ENCODE results near the gene ABCA7. TPM values are rescaled to one million over a fixed set of nuclear protein-coding genes. Genes with fewer than 3 reads are reported as not detected.

ABCA7 gene
- total and polyA plus RNA-seq, 2 of the 13 experiments (the other 11 are each of a cell fraction or from before 2014, with no cell fraction given): 4.4 to 32.4 TPM

DNA sequence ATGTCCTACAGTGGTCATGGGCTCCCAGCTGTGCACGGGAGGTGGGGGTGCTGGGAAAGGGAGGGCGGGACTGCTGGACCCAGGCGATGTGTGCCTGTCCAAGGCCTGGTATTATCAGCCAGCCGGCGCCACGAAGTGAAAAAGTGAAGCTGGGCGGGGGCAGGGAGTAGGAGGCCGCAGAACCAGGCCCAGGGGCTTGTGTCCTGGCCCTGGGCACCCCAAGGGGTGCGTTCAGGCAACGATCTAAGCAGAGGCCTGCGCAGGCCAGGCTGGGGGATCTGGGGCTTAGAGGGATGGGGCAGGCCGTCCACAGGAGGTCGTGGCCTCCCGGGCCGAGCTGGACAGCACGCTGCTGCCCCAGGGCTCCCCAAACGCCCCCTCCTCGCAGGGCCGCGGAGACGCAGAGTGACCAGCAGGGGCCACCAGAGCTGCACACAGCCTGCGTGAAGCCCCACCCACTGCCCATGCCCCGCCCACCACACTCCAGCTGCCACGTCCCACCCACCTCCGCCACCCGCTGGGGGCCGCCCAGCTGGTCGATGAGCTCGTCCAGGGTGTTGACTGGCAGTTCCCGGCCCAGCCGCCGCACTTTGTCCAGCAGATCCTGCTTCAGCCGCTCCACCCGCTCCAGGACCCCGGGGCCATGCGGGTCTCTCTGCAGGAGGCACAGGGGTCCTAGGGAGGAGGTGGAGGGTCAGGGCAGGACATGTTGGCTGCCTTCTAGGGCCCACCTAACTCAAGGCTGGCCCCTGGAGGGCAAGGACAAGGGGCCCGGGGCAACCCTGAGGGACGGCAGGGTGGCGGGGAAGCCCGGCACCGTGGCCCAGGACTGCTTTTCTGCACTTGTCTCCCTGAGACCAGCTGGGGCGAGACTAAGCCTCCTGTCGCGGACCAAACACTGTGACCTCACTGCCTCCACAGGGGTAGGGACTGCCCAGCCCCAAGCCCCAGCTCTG lies 73.4 kb downstream of the ABCA7 start (continued):
- peak; percentile 92 for TF ChIP-seq MAZ (IDR thresholded peaks at IDR 0.05; ENCODE audit: borderline replicate concordance, low read depth, low read length)
- peak; percentile 98 for TF ChIP-seq MAZ (CRISPR knock-in tag; IDR thresholded peaks at IDR 0.05; ENCODE audit: low read depth)
- no peak for TF ChIP-seq TOE1 (CRISPR knock-in tag; IDR thresholded peaks at IDR 0.05)
- no peak for TF ChIP-seq ZNF563 (CRISPR knock-in tag; IDR thresholded peaks at IDR 0.05)
- TF ChIP-seq DPF2 (CRISPR knock-in tag; IDR thresholded peaks at IDR 0.05; ENCODE audit: borderline replicate concordance, low read depth): 0 out of 2 replicates have a peak, but pooled peaks have one; percentile 20
- no peak for TF ChIP-seq NBN (conservative IDR thresholded peaks at IDR 0.05)
- peak; percentile 49; the same call in 1 of the 2 replicates for TF ChIP-seq ARHGAP35 (CRISPR knock-in tag; IDR thresholded peaks at IDR 0.05; ENCODE audit: borderline replicate concordance)
- peak; percentile 51 for TF ChIP-seq AGO1 (IDR thresholded peaks at IDR 0.05; ENCODE audit: low read depth, low read length, poor library complexity, severe bottlenecking)
- TF ChIP-seq, protein P1, sequence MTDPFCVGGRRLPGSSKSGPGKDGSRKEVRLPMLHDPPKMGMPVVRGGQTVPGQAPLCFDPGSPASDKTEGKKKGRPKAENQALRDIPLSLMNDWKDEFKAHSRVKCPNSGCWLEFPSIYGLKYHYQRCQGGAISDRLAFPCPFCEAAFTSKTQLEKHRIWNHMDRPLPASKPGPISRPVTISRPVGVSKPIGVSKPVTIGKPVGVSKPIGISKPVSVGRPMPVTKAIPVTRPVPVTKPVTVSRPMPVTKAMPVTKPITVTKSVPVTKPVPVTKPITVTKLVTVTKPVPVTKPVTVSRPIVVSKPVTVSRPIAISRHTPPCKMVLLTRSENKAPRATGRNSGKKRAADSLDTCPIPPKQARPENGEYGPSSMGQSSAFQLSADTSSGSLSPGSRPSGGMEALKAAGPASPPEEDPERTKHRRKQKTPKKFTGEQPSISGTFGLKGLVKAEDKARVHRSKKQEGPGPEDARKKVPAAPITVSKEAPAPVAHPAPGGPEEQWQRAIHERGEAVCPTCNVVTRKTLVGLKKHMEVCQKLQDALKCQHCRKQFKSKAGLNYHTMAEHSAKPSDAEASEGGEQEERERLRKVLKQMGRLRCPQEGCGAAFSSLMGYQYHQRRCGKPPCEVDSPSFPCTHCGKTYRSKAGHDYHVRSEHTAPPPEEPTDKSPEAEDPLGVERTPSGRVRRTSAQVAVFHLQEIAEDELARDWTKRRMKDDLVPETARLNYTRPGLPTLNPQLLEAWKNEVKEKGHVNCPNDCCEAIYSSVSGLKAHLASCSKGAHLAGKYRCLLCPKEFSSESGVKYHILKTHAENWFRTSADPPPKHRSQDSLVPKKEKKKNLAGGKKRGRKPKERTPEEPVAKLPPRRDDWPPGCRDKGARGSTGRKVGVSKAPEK (CRISPR knock-in tag; IDR thresholded peaks at IDR 0.05; ENCODE audit: borderline replicate concordance): no peak
- TF ChIP-seq ARID4A (CRISPR knock-in tag; IDR thresholded peaks at IDR 0.05; ENCODE audit: borderline replicate concordance): peak; percentile 94
- no peak for TF ChIP-seq ZNF629 (CRISPR knock-in tag; conservative IDR thresholded peaks at IDR 0.05)
- TF ChIP-seq KMT2B (CRISPR knock-in tag; IDR thresholded peaks at IDR 0.05): no peak
- TF ChIP-seq ARID2 (CRISPR knock-in tag; IDR thresholded peaks at IDR 0.05; ENCODE audit: borderline replicate concordance): no peak
- TF ChIP-seq NR2F1 (CRISPR knock-in tag; IDR thresholded peaks at IDR 0.05): no peak
- TF ChIP-seq PLRG1 (conservative IDR thresholded peaks at IDR 0.05): no peak
- TF ChIP-seq, protein P2, sequence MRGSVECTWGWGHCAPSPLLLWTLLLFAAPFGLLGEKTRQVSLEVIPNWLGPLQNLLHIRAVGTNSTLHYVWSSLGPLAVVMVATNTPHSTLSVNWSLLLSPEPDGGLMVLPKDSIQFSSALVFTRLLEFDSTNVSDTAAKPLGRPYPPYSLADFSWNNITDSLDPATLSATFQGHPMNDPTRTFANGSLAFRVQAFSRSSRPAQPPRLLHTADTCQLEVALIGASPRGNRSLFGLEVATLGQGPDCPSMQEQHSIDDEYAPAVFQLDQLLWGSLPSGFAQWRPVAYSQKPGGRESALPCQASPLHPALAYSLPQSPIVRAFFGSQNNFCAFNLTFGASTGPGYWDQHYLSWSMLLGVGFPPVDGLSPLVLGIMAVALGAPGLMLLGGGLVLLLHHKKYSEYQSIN (CRISPR knock-in tag; IDR thresholded peaks at IDR 0.05; ENCODE audit: borderline replicate concordance): no peak
- 0 out of 2 replicates have a peak, but pooled peaks have one; percentile 22 for TF ChIP-seq ZMYM2 (CRISPR knock-in tag; IDR thresholded peaks at IDR 0.05)
- TF ChIP-seq ZNF263 (CRISPR knock-in tag; IDR thresholded peaks at IDR 0.05): peak; percentile 56
- peak; percentile 84 for TF ChIP-seq TARDBP (CRISPR knock-in tag; IDR thresholded peaks at IDR 0.05)
- no peak for TF ChIP-seq SNAI1 (CRISPR knock-in tag; IDR thresholded peaks at IDR 0.05; ENCODE audit: borderline replicate concordance)
- TF ChIP-seq POLR2A (IDR thresholded peaks at IDR 0.05; ENCODE audit: insufficient read depth in 1 of 2, low read depth in 2 of 2, low read length in 2 of 2): peak; percentile 46 to 75; a peak in 3 of 4 replicates

All from HepG2 (cell line).